Measurements from ENCODE around the gene RAD51C.
"Not testable (repeated sequence)": the region's sequence is repeated elsewhere in the genome, so short reads cannot be mapped to it uniquely, and the experiment has no call there.

Gene RAD51C

GRCh38 chr17:58684003-58684402, 8.4 kb upstream of the RAD51C start:
- no peak for DNase-seq

DNA sequence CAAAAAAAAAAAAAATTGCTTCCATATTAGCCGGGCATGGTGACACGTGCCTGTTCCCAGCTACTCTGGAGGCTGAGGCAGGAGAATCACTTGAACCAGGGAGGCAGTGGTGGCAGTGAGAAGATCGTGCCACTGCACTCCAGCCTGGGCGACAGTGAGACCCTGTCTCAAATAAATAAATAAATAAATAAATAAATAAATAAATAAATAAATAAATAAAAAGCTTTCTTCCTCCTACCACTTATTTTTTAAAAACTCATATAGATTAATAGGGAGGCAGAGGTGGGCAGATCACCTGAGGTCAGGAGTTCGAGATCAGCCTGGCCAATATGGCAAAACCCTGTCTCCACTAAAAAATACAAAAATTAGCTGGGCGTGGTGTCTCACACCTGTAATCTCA, 7.9 kb upstream of the RAD51C start:
- DNase-seq: not testable (repeated sequence)

- no peak for DNase-seq
Observed at GRCh38 chr17:58686980-58687379, 5.4 kb upstream of the RAD51C start.

DNA sequence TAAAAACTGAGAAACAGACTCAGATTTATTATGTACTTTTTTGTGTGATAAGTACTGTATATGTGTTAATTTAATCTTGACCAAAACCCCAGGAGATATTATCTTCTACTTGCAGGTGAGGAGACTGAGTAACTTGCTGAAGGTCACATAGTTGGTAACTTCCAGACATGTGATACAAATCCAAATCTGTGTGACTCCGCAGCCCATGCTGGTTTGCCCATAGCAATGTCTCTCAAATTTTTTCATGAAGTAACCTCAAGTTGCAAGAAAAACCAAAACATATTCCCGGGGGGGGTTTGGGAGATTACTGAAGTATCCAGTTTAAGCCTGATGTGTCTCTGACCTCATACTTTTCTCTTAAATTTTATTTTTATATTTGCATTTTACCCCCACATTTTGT, 3.9 kb upstream of the RAD51C start:
- no peak for DNase-seq

GRCh38 chr17:58690033-58690432, 2.4 kb upstream of the RAD51C start:
- not testable (repeated sequence) for DNase-seq

DNA sequence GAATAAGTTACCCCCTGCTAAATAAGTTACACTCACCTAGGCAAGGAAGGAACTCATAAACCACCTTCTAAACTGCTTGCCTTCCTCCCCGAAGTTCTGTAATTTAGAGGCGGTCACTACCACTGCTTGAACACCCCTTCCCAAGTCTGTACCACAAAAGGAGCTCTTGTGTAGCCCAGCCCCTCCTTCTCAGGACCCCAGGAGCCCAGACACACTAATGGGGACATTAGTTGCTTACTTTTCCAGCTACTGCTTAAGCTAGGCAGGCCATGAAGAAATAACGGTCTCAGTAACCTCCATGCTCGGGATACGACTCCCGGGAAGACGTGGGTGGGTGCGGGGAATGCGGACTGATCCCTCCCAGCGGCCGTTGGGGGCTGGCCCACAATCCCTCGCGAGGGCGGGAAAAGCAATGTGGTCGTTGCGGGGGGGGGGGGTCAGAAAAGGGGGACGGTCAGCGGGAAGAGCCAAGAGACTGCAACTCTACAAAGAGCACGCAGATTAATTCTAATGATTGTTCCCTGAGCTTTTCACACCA, 632 bp upstream of the RAD51C start, which contains the start of gene TEX14:
TSS of gene TEX14 (minus strand) at position 345 of the 538 bp plus-strand sequence. CDS start 40,044 bp downstream, outside the sequence.
- DNase-seq: peak in 4 of 56 donors; percentile 0 to 17 (median 12)

GRCh38 chr17:58693208-58693607, 806 bp downstream of the RAD51C start:
- no peak for DNase-seq

DNA sequence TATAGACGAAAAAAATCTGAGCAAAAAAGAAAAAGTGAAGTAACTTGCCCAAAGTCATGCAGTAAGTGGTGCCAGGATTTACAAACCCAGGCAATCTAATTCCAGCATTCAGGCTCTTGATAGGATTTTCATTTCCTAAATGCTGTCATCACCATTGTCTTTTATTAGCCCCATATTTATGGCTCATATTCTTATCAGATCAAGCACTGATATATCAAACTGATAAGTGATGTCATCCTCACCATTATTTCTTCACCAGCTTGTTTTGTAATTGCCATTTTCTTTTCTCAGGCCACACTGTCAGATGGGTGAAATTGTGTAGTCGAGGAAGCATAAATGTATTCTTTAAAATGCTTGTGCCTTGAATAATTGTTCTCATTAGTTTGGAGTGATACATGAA, 1.3 kb downstream of the RAD51C start:
- no peak for DNase-seq

GRCh38 chr17:58694302-58694701, 1.9 kb downstream of the RAD51C start:
- no peak for DNase-seq

- peak in 2 of 56 donors; percentile 65 to 100 for DNase-seq
Observed at GRCh38 chr17:58694826-58695225, 2.4 kb downstream of the RAD51C start.

- no peak for DNase-seq
Observed at GRCh38 chr17:58699771-58700170, 7.4 kb downstream of the RAD51C start.

- no peak for DNase-seq
Observed at GRCh38 chr17:58702045-58702476, 9.7 kb downstream of the RAD51C start.

DNA sequence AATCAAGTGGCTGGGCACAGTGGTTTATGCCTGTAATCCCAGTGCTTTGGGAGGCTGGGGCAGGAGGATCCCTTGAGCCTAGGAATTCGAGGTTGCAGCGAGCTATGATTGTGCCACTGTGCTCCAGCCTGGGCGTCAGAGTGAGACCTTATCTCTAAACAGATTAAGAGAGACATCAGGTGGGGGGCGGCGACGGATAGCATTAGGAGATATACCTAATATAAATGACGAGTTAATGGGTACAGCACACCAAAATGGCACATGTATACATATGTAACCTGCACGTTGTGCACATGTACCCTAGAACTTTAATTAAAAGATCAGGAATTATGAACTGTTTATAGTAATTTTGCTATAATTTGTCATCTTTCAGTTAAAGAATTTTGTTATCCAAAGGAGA, 10.3 kb downstream of the RAD51C start:
- DNase-seq: no peak

- DNase-seq: no peak
Observed at GRCh38 chr17:58703137-58703915, 10.9 kb downstream of the RAD51C start.

GRCh38 chr17:58703916-58704286, 11.5 kb downstream of the RAD51C start:
- no peak for DNase-seq

GRCh38 chr17:58706351-58707140, 14.1 kb downstream of the RAD51C start:
- no peak for DNase-seq

GRCh38 chr17:58710948-58711552, 18.6 kb downstream of the RAD51C start:
- peak in 6 of 56 donors; percentile 1 to 55 (median 10) for DNase-seq

GRCh38 chr17:58722274-58722673, 29.9 kb downstream of the RAD51C start:
- no peak for DNase-seq

GRCh38 chr17:58722696-58723095, 30.3 kb downstream of the RAD51C start:
- DNase-seq: no peak

DNA sequence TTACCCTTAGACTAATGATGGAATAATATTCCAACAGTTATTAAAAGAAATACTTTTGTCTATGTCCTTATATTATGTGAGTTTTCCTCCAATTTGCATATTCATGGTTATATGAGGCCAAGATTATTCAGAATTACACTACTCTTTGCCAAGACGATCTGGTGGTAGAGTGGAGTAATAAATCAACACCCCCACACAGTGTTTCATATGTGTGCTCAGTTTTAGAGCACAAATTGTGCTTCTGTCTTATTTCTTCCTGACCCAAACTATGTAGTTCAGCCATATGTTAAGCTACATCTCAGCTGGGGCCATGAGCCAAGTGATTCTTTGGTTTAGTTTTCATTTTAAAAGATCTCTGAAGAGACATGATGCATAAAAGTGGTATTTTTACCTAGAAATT, 36.4 kb downstream of the RAD51C start:
- DNase-seq: no peak

- DNase-seq: no peak
Observed at GRCh38 chr17:58730937-58731336, 38.5 kb downstream of the RAD51C start.

DNA sequence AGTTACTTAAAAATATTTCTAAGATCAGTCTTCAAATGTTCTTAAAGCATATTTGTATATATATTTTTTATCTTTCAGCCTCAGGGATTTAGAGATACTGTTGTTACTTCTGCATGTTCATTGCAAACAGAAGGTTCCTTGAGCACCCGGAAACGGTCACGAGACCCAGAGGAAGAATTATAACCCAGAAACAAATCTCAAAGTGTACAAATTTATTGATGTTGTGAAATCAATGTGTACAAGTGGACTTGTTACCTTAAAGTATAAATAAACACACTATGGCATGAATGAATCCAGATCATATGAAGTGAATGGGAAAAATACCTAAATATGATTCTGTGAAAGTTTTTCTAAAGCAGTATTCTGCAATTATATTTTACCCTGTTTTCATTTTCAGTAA, 41.6 kb downstream of the RAD51C start:
- DNase-seq: no peak
